ENCODE data around the gene GZF1.

Gene GZF1

DNA sequence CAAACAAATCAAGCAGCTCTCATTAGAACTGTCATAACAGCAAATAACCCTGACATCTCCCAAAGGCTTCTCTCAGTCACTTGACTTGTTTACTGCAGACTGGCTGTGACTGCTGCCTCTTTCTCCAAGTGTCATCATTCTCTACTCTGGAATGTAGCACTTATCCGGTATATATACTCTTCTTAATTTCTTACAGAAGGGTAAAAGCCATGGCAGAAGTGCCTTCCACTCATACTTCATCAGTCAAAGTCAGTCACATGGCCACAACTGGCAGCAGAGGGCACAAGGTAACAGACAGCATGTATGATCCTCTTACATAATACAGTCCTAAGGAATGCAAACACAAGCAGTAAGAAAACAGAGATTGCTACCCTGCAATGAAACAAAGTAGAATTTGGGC lies 50.0 kb downstream of the GZF1 start:
- Mint-ChIP-seq H3K4me3 (no peak overlapping the region), H3K27me3 (no peaks in the 10 kb centered on the region)

DNA sequence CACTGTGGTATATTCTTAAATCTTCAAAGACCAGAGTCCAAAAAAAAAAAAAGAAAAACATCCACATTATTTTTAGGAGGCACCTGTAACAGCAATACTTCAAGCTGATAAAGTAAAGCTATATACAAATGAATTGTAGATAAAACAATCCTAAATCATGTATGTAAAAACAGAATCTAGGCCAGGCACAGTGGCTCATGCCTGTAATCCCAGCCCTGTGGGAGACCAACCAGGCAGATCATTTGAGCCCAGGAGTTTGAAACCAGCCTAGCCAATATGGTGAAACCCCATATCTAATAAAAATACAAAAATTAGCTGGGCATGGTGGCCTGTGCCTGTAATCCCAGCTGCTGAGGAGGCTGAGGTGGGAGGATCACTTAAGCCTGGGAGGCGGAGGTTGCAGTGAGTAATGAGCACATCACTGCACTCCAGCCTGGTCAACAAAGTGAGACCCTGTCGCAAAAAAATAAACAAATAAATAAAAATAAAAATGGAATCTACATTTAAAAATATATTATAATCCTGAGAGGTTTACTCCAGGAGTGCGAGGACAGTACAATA lies 52.0 kb downstream of the GZF1 start:
- ATAC-seq (replicated peaks) (no peak), DNase-seq (no peak)
- Mint-ChIP-seq H3K27ac (peak overlapping the region in 1 of 2 donors; percentile 29), H3K9me3 (no peaks in the 10 kb centered on the region), H3K27me3 (no peaks in the 10 kb centered on the region), H3K4me1 (ENCODE audit: low read depth in 2 of 2) (peaks cover 32 to 63% of the 10 kb centered on the region in 2 donors), H3K36me3 (ENCODE audit: insufficient read depth) (peaks cover 5% of the 10 kb centered on the region), H3K4me3 (no peak overlapping the region)

More for the DNA sequence above, 50.0 kb downstream of the GZF1 start:
- no peak for ATAC-seq (replicated peaks)
- peaks cover 38 to 64% of the 10 kb centered on the region in 2 donors for H3K4me1 Mint-ChIP-seq (ENCODE audit: low read depth in 2 of 2)
- H3K36me3 Mint-ChIP-seq (ENCODE audit: insufficient read depth), result no peaks in the 10 kb centered on the region
- no peaks in the 10 kb centered on the region for H3K9me3 Mint-ChIP-seq
- peak overlapping the region in 1 of 2 donors; percentile 6 for H3K27ac Mint-ChIP-seq
- no peak for DNase-seq

DNA sequence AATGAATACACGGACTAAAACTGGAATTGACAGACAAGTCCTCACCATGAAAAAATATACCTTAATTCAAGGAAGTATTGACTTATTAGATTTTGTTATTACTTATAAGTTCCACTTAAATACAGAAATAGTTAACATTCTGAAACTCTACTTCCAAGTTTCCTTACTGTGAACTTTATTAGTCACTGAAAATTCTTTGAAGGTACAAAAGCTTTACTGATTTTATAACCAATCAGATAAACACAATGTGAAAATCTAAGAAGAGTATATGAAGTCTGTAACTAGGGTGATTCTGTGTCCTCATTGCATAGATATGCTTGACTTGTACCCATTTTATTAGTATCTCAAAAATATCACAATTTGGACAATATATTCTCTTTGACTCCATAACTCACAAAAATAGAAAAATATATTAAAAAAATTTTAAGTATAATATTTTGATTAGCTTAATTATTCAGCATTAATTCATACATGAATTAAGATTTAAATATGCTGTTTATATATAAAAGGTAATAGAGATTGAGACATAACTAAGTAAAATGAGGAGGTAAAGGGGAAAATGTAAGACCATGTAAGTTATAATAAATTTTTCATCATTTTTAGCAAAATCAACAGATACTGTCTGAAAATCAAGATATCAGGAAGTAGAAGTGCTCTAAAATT lies 52.7 kb downstream of the GZF1 start:
- H3K4me1 Mint-ChIP-seq (ENCODE audit: low read depth in 2 of 2), result peaks cover 36 to 62% of the 10 kb centered on the region in 2 donors
- H3K36me3 Mint-ChIP-seq (ENCODE audit: insufficient read depth), result peaks cover 6% of the 10 kb centered on the region
- peak overlapping the region in 1 of 2 donors; percentile 77 for H3K4me3 Mint-ChIP-seq
- H3K27ac Mint-ChIP-seq, result peak overlapping the region in 1 of 2 donors; percentile 86
- DNase-seq (no peak), ATAC-seq (replicated peaks) (no peak)
- no peaks in the 10 kb centered on the region for H3K27me3 Mint-ChIP-seq
- no peaks in the 10 kb centered on the region for H3K9me3 Mint-ChIP-seq

DNA sequence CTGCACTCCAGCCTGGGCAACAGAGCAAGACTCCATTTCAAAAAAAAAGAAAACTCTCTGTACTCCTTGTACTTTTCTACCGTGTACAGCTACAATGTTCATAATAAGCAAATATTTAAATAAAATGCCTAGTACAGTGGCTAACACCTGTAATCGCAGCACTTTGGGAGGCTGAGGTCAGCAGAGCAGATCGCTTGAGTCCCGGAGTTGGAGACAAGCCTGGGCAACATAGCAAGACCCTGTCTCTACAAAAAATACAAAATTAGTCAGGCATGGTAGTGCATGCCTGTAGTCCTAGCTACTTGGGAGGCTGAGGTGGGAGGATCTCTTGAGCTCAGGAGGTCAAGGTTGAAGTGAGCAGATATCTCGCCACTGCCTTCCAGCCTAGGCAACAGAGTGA lies 53.6 kb downstream of the GZF1 start:
- no peaks in the 10 kb centered on the region for H3K27me3 Mint-ChIP-seq
- DNase-seq (no peak), ATAC-seq (replicated peaks) (peak; percentile 11)
- peak overlapping the region; percentile 68 to 77 for H3K4me3 Mint-ChIP-seq
- H3K9me3 Mint-ChIP-seq, result no peaks in the 10 kb centered on the region
- peaks cover 32 to 61% of the 10 kb centered on the region in 2 donors for H3K4me1 Mint-ChIP-seq (ENCODE audit: low read depth in 2 of 2)
- peak overlapping the region; percentile 82 to 86 for H3K27ac Mint-ChIP-seq
- peaks cover 8% of the 10 kb centered on the region for H3K36me3 Mint-ChIP-seq (ENCODE audit: insufficient read depth)

- peak; percentile 82 for ATAC-seq (replicated peaks)
- Mint-ChIP-seq H3K27me3 (no peaks in the 10 kb centered on the region), H3K9me3 (no peaks in the 10 kb centered on the region), H3K4me3 (peak overlapping the region; percentile 68 to 77), H3K4me1 (ENCODE audit: low read depth in 2 of 2) (peaks cover 28 to 56% of the 10 kb centered on the region in 2 donors), H3K27ac (peak overlapping the region; percentile 82 to 86), H3K36me3 (ENCODE audit: insufficient read depth) (peaks cover 11% of the 10 kb centered on the region)
- DNase-seq, result peak; percentile 30 to 45 (median 42)
Measured at GRCh38 chr20:23415959-23416583, 54.1 kb downstream of the GZF1 start.

- DNase-seq (no peak), ATAC-seq (replicated peaks) (no peak)
- Mint-ChIP-seq H3K27me3 (no peaks in the 10 kb centered on the region), H3K36me3 (ENCODE audit: insufficient read depth) (peaks cover 11% of the 10 kb centered on the region), H3K4me3 (peak overlapping the region; percentile 33 to 57), H3K9me3 (no peaks in the 10 kb centered on the region), H3K4me1 (ENCODE audit: low read depth in 2 of 2) (peaks cover 32 to 47% of the 10 kb centered on the region in 2 donors), H3K27ac (peak overlapping the region in 1 of 2 donors; percentile 75)
Measured at GRCh38 chr20:23417861-23418260, 55.9 kb downstream of the GZF1 start.

DNA sequence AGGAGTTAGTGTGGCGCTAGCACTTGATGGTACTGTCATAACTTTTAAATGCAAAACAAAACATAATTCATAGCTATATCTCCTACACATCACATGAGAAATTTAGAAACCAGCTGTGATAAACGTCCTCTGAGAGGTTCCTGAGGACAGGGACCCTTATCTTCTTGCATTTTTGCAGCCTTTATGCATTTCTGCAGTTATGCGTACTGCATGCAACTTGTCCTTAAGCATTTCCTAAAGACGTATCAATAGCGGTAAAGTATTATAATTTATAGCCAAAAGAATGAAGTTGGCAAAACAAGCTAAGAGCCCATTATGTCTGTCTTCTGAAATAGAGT lies 57.6 kb downstream of the GZF1 start:
- H3K36me3 Mint-ChIP-seq (ENCODE audit: insufficient read depth), result peaks cover 11% of the 10 kb centered on the region
- no peaks in the 10 kb centered on the region for H3K9me3 Mint-ChIP-seq
- peaks cover 7 to 8% of the 10 kb centered on the region in 2 donors for H3K27me3 Mint-ChIP-seq
- H3K4me1 Mint-ChIP-seq (ENCODE audit: low read depth in 2 of 2), result peaks cover 29 to 42% of the 10 kb centered on the region in 2 donors
- DNase-seq (no peak), ATAC-seq (replicated peaks) (no peak)
- H3K27ac Mint-ChIP-seq, result peak overlapping the region; percentile 90 to 94
- H3K4me3 Mint-ChIP-seq, result peak overlapping the region; percentile 86 to 93

DNA sequence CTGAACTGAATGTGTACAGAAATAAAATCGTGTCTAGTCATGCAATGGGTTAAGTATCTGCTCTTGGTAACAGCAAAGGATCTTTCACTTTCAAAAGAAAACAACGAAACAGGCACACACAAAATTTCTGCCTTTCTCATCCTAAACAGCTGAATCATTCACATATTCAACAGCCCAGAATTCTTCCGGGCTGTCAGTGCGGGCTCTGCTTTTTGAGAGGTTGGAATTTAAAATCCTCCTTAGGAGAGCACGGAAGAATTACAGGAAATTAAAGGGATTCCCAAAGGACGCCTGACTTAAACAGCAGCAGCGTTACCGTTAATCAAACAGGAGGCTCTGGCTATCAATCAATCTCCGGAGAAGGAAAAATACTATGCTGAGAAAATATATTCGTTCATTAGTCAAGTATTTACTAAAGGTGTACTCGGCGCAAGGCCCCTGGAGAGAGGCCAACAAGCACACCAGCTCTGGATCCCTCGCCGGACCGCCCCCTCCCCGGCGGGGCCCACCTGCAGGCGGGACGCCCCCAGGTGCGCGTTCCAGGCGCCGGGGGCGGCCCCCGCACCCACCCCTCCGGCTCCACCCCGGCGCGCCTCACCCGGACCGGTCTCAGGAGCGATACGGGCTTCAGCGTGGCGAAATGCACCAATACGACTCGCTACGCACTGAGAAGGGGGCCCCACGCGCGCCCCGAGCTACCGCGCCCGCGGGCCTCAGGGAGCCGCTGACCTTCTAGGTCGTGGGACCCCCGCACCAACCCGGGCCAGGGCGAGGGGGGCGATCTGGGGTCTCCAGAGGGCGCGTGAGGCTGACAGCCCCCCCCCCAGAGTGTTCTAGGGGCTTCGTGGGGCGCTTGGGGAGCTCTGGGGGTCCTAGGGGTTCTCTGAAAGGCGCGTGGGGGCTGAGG lies 58.3 kb downstream of the GZF1 start:
- H3K4me3 Mint-ChIP-seq, result peak overlapping the region; percentile 86 to 93
- DNase-seq (peak in 1 of 3 experiments; percentile 20), ATAC-seq (replicated peaks) (peak; percentile 18)
- no peaks in the 10 kb centered on the region for H3K9me3 Mint-ChIP-seq
- H3K4me1 Mint-ChIP-seq (ENCODE audit: low read depth in 2 of 2), result peaks cover 29 to 39% of the 10 kb centered on the region in 2 donors
- H3K27me3 Mint-ChIP-seq, result peaks cover 13 to 14% of the 10 kb centered on the region in 2 donors
- peaks cover 11% of the 10 kb centered on the region for H3K36me3 Mint-ChIP-seq (ENCODE audit: insufficient read depth)
- peak overlapping the region; percentile 90 to 94 for H3K27ac Mint-ChIP-seq

DNA sequence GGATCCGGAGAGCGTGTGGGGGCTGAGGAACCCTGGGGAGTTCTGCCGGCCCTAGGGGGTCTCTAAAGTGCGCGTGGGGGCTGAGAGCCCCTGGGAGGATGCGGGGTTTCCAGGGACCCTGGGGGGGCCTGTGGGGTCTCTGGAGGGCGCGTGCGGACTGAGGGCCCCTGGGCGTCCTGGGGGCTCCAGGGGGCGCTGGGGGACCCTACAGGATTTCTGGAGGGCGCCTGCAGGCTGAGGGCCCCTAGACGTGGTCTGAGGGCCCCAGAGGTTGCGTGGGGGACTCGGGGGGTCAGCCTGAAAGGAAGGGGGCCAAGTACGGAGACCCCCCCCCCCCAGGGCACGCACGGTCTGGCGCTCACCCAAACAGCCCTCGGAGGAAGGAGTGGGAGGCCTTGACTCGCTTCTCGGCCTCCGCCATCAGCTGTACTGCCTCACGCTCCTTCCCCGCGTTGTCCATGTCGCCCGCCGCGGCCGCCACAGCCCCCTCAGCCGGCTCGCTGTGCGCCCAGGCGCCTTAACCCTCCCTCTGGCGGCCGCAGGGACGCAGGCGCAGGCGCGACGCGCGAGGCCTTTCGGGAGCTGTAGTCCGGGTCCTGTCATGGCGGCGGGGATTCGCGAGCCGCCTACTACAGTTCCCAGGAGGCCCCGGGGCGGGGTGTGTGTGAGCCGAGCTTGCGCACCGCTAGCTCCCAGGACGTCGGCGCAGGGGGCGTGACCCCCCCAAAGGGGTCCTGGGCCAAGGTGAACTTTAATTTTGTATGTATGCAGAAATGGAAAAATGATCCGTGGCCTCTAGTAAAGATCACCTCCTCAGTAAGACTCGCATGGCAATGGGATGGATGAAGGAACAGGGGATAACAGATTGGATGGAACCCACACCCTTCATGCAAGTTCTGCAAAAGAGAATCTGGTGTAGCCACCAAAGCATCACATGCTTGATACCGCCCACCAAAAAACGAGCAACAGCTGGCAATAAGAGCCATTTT lies 59.3 kb downstream of the GZF1 start, which contains the start of gene NAPB:
Gene NAPB (minus strand): TSS at position 546 of the 989 bp plus-strand sequence. CDS start 86 bp downstream, at position 460.
- Mint-ChIP-seq H3K4me1 (ENCODE audit: low read depth in 2 of 2) (peaks cover 21 to 31% of the 10 kb centered on the region in 2 donors), H3K4me3 (peak within 1 kb of the TSS; percentile 86 to 93), H3K9me3 (no peaks in the 10 kb centered on the region), H3K36me3 (ENCODE audit: insufficient read depth) (peaks cover 11% of the 10 kb centered on the region), H3K27me3 (peaks cover 13 to 15% of the 10 kb centered on the region in 2 donors), H3K27ac (peak within 1 kb of the TSS; percentile 90 to 94)
- DNase-seq (peak; percentile 90 to 93 (median 91)), ATAC-seq (replicated peaks) (peak; percentile 97)

All from effector memory CD8-positive, alpha-beta T cell (primary cell).